GM11168 (cell line): Measurements from ENCODE around the gene BABAM1.

Experiments
- in situ Hi-C: fragments of 300-500 bp; cut with MboI; formaldehyde crosslinking; loops from one replicate; pipeline ENCODE4 v1.12.0; 2022; ENCODE audit warnings: low sequenced_read_pairs; ENCODE audit not compliant: unreplicated experiment

The BABAM1 gene

DNA sequence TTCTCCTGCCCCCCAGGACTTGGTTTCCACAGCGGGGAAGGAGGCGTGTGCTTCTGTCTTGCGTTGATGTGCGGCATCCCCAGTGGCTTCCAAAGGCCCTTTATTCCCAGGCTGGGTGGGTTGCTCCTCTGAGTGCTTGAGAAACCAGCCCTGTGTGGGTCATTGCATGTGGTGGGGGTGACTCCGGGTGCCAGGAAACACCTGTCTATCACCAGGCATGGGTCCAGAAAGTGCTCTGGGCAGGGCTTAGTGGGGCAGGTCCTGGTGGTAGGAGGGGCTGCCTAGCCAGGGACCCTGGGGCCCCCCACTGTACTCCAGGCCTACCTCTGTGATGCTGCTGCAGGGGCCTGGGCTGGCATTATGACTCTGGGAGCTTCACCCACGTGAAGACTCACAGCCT, 51.7 kb downstream of the BABAM1 start:
- in situ Hi-C loops, result no loop called here

DNA sequence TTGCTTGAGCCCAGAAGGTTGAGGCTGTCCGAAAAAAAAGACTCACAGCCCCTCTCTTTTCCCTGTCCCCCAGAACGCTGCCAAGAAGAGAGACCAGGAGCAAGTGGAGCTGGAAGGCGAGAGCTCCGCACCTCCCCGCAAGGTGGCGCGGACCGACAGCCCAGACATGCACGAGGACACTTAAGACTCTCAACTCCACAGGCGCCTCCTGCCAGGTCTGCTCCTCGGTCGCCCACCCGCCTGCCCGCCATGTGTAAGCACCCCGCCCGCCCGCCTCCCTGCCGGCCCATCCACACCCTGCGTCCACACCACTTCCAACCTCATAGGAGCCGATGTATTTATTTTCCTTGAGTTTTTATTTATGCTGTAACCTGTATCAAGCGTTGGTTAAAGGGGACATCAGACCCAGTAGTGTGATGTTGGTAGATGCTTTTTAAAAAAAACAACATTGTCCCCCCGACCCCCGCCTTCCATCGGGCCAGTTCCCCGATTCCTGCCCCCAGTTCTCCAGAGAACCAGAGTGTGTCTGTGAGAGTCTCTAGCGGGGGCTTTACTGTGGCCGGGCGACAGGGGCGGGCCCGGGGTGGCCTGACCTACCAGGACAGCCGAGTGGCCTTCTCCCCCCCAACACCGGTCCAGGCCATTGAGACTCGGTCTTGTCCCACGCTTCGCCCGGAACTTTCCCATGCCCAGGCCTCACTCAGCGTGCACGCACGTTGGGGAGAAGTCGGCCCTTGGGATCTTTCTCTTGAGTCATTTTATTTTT, 52.4 kb downstream of the BABAM1 start:
- in situ Hi-C loops, result no loop called here

DNA sequence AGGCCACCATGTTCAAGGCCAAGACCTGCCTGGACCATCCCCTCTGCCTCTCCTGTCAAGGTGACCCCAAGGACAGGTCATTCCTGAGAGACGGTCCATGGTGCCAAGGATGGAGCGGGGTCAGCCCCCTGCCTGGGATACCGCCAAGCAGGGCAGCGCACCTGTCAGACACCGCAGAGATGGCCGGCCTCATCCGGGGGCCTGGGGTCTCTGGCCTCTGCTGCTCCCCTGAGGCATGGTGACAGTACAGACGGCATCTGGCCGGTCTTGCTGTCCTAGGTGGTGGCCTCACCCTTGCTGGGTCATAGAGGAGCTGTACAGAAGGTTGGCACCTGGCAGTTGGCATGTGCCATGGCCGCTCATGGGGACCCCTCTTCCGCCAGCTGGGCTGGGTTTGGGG, 53.2 kb downstream of the BABAM1 start:
- in situ Hi-C loops, result no loop called here

DNA sequence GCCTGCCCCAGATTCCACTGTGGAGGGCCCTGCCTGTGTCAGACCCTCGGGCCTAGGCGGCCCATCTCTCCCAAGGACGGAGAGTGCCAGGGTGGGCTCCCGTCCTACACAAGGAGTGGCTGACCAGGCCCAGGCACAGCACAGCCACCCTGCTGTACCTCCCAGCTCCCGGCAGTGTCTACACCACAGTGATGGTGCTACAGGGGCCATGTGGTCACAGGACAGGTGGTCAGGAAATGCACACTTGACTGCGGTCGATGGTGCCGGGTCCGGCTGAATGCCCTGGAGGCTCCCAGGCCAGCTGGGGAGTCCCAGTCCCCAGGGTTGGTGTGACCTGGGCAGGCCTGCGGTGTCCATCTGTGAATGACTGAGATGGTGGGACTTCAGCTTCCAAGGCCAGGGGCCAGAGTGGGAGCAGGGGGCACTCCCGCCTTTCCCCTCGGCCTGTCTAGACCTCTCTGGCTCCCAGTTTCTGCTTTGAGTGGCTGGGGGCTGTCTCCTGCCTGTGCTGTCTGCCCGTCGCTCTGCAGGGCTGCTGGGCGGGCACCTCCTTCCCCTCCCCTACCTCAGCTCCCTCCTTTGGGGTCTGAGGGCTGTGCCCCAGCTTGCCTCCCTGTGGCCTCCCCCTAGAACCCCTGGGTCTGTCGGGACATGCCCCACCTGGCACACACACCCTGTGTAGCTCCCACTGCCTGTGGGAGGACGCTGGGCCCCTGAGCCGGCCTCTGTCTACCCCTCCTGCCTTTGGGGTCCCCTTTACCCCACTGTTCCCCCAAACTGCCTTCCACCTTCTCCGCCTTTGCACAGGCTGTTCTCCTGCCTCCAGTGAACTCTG, 54.6 kb downstream of the BABAM1 start:
- in situ Hi-C loops, result no loop called here

DNA sequence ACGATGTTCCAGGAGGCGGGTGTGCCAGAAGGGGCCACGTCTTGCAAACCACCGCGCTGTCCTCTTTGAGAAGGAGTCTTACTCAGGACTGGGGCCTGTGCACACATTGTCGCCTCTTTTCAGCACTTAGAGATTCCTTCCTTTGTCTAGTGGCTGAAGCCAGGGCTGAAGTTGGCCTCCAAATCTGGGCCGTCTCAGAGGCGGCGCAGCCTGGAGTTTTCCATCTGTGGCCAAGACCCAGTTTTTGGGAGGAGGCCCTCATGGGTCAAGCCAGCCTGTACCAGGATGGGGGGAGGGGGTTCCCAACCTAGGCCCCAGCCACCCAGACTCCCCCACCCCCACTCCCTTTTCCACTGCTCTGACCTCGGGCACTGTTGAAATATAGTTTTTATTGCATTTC, 55.6 kb downstream of the BABAM1 start:
- in situ Hi-C loops, result no loop called here

DNA sequence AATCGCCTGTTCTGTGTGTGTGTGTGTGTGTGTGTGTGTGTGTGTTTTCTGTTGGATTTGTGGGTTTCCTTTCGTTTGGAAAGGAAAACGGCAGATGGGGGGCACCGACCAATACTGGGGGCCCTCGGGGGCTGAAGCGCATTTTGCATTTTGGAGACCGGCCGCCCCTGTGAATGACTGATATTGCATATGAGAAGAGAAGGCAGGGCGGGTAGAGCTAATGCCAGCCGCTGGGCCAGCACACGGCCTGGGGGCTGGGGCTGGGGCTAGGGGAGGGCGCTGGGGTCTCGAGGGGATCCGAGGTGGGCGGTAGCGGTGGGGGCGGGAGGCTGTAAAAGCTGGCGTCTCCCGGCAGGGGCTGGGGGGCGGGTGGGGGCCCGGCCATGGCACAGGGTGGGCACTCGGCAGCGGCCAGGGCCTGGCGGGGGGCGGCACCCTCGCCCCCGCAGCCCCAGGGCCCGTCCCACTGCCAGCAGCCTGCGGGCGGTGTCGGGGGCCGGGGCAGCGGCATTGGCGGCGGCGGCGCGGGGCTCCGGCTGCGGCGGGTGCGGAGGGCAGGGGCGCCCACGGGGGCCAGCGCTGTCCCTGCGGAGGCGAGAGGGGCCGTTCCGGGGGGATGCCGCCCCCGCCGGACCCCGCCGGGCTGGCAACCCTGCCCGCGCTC, 56.2 kb downstream of the BABAM1 start:
- in situ Hi-C loops, result no loop called here

DNA sequence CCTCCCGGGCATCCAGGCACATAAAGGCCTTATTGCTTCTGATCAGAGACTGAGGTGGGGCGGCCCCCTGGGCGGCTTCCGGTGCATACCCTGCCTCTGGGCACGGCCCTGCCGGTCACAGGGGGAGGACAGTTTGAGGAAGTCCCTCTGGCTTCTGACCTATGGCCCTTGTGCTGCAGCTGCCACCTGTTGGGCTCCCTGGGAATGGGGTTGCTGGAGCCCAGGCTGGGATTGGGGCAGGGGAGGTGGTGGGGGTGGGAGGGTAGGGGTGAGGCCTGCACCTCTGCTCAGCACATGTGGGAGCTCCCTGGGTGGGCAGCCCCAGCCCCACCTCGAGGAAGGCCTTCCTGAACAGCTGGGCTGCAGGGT, 56.7 kb downstream of the BABAM1 start:
- in situ Hi-C loops, result no loop called here

DNA sequence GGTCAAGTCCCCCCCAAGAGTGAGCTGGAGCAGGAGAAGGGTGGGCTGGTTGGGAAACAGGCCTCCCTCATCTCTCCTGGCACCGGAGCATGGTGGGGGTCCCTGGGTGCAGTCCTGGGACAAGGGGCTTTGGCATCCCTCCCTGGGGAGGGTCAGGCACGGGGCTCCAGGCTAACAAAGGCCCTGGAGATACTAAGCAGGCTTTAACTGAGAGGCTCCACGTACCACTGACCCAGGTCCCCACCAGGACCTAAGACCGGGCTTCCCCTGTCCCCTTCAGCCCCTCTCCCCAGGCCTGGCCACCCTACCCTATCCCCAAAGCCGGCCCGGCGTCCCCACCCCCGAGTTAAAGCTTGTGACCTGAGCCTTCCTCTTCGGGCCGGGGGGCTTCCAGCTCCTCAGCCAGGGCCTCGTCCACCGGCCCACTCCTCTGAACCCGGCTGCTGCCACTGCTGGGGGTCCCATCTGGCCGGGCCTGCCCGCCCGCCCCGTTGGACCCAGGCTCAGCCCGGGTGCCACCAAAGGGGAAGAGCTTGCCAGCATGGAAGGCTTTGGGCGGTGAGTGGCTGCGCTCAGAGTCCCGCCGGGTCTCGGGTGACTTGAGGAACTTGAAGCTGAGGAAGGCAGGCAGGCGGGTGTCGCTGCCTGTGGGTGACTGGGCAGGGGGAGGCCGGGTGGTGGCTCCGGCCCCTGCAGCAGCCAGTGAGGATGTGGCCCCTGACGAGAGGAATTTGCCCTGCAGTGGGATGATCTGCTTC, 57.3 kb downstream of the BABAM1 start:
- in situ Hi-C loops, result no loop called here

DNA sequence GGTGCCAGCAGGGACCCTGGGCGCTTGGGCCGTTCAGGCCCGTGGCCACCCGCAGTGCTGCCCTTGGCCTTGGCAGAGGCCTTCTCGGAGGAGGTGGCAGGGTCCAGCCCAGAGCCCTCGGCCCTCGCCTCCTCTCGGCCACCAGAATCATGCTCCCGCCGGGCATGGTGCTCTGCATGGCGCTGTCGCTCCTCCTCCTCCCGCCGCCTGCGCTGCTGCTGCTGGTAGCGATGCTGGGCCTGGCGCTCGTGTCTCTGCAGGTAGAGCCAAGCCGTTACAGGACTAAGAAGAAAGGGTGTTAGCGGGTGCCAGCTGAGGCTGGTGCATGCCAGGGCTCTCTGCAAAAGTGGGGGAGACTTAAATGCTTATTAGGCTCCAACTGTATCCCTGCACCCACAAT, 57.9 kb downstream of the BABAM1 start:
- in situ Hi-C loops, result no loop called here

DNA sequence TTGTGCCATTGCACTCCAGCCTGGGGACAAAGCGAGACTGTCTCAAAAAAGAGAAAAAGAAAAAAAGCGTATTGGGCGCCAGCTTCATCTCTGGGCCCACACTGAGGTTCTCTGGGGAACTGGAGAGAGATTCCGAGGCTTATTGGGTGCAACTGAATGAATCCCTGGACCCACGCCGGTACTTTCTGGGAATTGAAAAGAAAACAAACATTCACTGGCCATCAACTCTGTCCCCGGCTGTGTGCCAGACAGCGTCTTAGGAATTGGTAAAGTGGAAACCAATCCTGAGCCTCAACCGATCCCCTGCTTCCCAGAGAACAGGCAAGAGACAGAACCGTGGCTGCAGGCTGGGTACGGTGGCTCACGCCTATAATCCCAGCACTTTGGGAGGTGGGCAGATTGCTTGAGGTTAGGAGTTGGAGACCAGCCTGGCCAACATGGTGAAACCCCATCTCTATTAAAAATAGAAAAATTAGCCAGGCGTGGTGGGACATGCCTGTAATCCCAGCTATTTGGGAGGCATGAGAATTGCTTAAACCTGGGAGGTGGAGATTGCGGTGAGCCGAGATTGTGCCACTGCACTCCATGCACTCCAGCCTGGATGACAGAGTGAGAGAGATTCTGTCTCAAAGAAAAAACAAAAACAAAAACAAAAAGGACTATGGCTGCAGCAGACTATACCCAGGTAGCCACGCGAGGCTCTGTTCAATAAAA, 58.8 kb downstream of the BABAM1 start:
- in situ Hi-C loops, result no loop called here

DNA sequence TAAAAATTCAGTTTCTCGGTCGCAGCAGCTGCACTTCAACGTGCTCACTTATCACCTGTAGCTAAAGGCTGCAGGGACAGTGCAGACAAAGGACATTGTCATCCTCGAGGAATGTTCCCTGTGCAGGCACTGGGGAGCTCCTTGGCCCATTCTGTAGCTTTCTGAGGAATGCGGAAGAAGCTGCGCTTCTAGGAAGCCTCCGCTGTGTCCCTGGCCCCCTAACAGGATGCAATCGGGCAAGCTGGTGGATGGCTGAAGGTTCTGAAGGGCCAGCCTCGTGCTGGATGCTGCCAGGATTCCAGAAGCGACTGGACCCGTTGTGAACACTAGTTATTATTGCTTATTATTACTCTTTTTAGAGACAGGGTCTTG, 59.3 kb downstream of the BABAM1 start:
- in situ Hi-C loops, result no loop called here

DNA sequence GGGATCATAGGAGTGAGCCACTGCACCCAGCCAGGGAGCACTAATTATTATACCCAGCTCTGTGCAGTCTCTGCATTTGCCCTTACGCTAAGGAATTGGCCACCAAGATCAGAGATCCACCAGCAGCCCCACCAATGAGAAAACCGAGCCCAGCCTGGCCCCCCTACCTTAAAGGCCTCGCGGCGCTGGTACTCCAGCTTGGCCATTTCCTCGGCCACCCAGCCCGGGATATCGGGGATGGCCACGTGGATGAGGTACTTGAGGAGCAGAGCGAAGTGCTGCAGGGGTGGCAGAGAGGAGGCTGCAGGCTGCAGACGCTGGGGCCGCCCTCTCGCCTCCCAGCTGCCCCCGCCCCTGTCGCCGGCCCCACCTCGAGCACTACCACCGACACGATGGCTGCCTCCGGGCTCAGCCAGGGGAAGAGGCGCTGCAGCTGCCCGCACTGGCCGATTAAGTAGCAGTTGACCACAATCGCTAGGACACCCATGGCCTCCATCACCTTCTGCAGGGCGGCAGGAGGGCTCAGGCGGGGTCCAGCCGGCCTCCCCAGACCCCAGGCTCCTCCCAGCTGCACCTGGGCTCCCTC, 59.9 kb downstream of the BABAM1 start:
- in situ Hi-C loops, result no loop called here

DNA sequence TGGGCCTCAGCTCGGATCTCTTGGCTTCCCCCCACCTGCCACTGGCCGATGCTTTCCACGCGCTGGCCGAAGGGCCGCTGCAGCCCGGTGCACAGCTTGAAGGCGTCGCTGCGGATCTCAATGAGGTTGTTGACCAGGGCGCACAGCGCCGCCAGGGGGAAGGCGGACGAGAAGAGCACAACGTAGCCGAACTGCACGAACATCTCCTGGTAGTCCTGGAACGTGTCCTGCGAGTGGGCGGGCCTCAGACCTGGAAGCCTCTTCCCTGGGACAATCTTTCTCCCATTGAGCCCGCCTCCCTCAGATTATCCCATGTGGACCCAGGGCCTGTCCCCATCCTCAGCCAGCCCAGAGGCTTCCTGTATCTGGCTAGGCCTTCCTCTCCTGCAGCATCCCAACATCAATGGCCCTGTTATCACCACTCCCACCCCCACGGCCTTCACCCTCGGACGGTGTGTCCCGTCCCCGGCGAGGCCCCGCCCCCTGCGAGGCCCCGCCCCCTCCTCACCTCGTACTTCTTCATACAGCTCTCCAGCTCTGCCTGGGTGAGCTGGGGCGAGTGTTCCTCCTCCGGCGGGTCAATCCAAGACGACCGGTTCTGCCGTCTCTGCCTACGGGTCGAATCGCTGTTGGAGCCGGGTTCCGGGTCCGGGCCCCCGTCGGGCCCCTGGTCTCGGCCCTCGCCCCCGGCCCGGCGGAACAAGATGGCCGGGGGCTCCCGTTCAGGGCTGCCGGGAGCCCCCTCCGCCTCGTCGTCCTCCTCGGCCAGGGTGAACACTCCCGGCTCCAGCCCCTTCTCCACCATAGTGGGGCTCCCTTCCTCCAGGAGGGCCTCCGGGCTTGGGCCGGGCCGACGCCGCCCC, 60.6 kb downstream of the BABAM1 start:
- in situ Hi-C loops, result no loop called here
